GM12878 (cell line): ENCODE measurements around the gene ZCCHC8.
"Not testable (repeated sequence)": the region's sequence is repeated elsewhere in the genome, so short reads cannot be mapped to it uniquely, and the experiment has no call there.

Source experiments
- ATF7 ChIP-seq: fragments of 450-650 bp; IDR thresholded peaks from 2 replicates; pipeline ENCODE4 v1.6.1; 2016; ENCODE audit warnings: low read depth, mild to moderate bottlenecking
- CTCF ChIP-seq, 3 experiments: IDR thresholded peaks in 2 of 3; conservative IDR thresholded peaks in 1 of 3; 2 replicates each; pipeline ENCODE4 v1.5.1; 2011; ENCODE audit warnings: low read depth in 3 of 3, low read length in 3 of 3, mild to moderate bottlenecking in 3 of 3, control low read depth in 2 of 3, moderate library complexity in 2 of 3, inconsistent platforms in 1 of 3, mixed read lengths in 1 of 3; ENCODE audit not compliant: control insufficient read depth in 2 of 3, insufficient read depth in 1 of 3; ENCODE audit errors: extremely low read depth in 1 of 3
- FOXK2 ChIP-seq: fragments of 450-650 bp; IDR thresholded peaks from 2 replicates; pipeline ENCODE4 v1.6.1; 2017; ENCODE audit warnings: mild to moderate bottlenecking, moderate library complexity
- MXI1 ChIP-seq: fragments of 150-350 bp; IDR thresholded peaks from 2 replicates; pipeline ENCODE4 v1.6.1; 2011; ENCODE audit warnings: low read depth, mild to moderate bottlenecking, inconsistent platforms, low read length, improper control_type of control experiment
- MYC ChIP-seq: IDR thresholded peaks from 2 replicates; pipeline ENCODE4 v1.6.1; 2011; ENCODE audit warnings: mild to moderate bottlenecking, low read length, moderate library complexity, inconsistent platforms; ENCODE audit not compliant: insufficient read depth, insufficient replicate concordance, insufficient read length, severe bottlenecking
- PKNOX1 ChIP-seq: fragments of 450-650 bp; IDR thresholded peaks from 2 replicates; pipeline ENCODE4 v1.6.1; 2016; ENCODE audit warnings: mild to moderate bottlenecking
- POLR2AphosphoS2 ChIP-seq: IDR thresholded peaks from 2 replicates; pipeline ENCODE4 v1.6.1; 2011; ENCODE audit warnings: low read depth, mild to moderate bottlenecking, low read length, improper control_type of control experiment, moderate library complexity
- RAD51 ChIP-seq: fragments of 450-650 bp; IDR thresholded peaks from 2 replicates; pipeline ENCODE4 v1.6.1; 2016; ENCODE audit warnings: moderate library complexity, mild to moderate bottlenecking, inconsistent platforms
- REST ChIP-seq: IDR thresholded peaks from 2 replicates; pipeline ENCODE4 v1.6.1; 2012; ENCODE audit warnings: mild to moderate bottlenecking, low read depth, low read length
- SMC3 ChIP-seq: IDR thresholded peaks from 2 replicates; pipeline ENCODE4 v1.6.1; 2011; ENCODE audit warnings: low read length, improper control_type of control experiment, borderline replicate concordance
- SP1 ChIP-seq: IDR thresholded peaks from one replicate; pipeline ENCODE4 v1.6.1; 2011; ENCODE audit warnings: low read depth, low read length
- SREBF2 ChIP-seq: IDR thresholded peaks from 2 replicates; pipeline ENCODE4 v1.6.1; 2012; ENCODE audit warnings: mild to moderate bottlenecking, low read length
- USF2 ChIP-seq: IDR thresholded peaks from 2 replicates; pipeline ENCODE4 v1.6.1; 2011; ENCODE audit warnings: low read depth, low read length, improper control_type of control experiment, borderline replicate concordance
- YY1 ChIP-seq: IDR thresholded peaks from 2 replicates; pipeline ENCODE4 v1.6.1; 2011; ENCODE audit warnings: low read depth, mild to moderate bottlenecking, low read length

DNA sequence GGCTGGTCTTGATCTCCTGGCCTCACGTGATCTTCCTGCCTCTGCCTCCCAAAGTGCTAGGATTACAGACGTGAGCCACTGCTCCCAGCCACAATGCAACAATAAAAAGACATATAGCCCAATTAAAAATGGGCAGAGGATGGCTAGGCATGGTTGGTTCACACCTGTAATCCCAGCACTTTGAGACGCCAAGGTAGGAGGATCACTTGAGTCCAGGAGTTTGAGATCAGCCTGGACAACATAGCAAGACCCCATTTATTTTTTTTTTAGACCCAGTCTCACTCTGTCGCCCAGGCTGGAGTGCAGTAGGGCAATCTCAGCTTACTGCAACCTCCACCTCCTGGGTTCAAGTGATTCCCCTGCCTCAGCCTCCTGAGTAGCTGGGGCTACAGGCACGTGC lies 56.7 kb downstream of the ZCCHC8 start:
- TF ChIP-seq FOXK2; YY1; CTCF (IDR thresholded peaks at IDR 0.05 in 2 of 3, conservative IDR thresholded peaks at IDR 0.05 in 1 of 3; ENCODE audit: control insufficient read depth in 2 of 3, extremely low read depth in 1 of 3, insufficient read depth in 1 of 3, low read depth in 3 of 3, low read length in 3 of 3); USF2; RAD51; SP1; SMC3; POLR2AphosphoS2; MYC; ATF7; REST; SREBF2; MXI1; PKNOX1: not testable (repeated sequence)
